Measurements from ENCODE around the gene CCR5. TPM values are rescaled to one million over a fixed set of nuclear protein-coding genes. Genes with fewer than 3 reads are reported as not detected.
A peak's percentile ranks its signal among the peaks of the same experiment; 100 is the strongest.

Gene CCR5
- total and polyA plus RNA-seq, 9 of the 15 experiments (the other 6 are each of a cell fraction or from before 2014, with no cell fraction given) = not detected

DNA sequence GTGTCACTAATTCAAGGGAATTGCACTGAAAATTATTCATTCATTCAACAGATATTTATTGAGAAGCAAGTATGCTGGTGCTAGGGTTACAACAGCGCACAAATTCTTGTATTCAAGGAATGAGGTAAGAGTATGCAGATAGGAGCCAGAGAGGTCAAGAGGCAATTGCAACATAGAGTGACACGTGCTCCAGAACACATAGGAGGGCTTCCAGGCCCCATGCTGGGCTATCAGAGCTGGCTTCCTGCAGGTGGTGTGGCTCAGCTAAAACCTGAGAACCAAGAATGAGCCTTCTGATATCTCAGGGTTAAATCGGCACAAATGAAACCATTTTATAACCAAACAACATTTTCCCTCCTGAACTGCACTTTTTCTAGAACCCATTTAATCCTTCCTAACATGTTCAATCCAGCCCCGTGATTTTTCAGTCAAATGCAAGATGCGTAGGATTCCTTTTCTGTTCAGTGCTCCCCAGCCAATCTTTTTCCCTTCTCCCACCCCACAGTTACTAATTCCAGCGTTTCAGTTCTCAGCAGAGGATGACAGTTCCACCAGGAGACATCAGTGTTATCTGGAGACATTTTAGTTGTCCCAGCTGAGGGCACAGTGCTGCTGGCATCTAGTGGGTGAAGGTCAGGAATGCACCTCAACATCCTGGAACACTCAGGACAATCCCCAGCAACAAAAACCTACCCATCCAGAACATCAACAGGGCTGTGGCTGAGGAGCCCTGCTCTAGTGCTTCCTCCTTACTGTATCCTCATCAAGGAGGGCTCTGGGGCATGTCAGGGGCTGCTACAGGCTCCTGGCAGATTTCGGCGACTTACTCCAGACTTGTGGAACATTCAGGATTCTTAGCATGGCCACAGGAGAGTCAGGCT is 23.0 kb downstream of the CCR5 start (continued):
- 0 out of 2 replicates have a peak, but pooled peaks have one; percentile 11 for TF ChIP-seq EP300 (IDR thresholded peaks at IDR 0.05; ENCODE audit: low read length)
- TF ChIP-seq GATA2 (CRISPR knock-in tag; IDR thresholded peaks at IDR 0.05) = no peak
- TF ChIP-seq RAD51 (IDR thresholded peaks at IDR 0.05; ENCODE audit: borderline replicate concordance, low read depth) = peak; percentile 55; the same call in 1 of the 2 replicates
- TF ChIP-seq HDAC1 (IDR thresholded peaks at IDR 0.05) = peak in 1 of 2 experiments; percentile 23; a peak in 1 of 4 replicates
- TF ChIP-seq, protein P1, sequence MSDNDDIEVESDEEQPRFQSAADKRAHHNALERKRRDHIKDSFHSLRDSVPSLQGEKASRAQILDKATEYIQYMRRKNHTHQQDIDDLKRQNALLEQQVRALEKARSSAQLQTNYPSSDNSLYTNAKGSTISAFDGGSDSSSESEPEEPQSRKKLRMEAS (CRISPR knock-in tag; IDR thresholded peaks at IDR 0.05) = peak; percentile 66
- TF ChIP-seq, protein P2, sequence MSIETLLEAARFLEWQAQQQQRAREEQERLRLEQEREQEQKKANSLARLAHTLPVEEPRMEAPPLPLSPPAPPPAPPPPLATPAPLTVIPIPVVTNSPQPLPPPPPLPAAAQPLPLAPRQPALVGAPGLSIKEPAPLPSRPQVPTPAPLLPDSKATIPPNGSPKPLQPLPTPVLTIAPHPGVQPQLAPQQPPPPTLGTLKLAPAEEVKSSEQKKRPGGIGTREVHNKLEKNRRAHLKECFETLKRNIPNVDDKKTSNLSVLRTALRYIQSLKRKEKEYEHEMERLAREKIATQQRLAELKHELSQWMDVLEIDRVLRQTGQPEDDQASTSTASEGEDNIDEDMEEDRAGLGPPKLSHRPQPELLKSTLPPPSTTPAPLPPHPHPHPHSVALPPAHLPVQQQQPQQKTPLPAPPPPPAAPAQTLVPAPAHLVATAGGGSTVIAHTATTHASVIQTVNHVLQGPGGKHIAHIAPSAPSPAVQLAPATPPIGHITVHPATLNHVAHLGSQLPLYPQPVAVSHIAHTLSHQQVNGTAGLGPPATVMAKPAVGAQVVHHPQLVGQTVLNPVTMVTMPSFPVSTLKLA (conservative IDR thresholded peaks at IDR 0.05) = peak; percentile 63 to 71; a peak in 3 of 4 replicates
- TF ChIP-seq, protein P3, sequence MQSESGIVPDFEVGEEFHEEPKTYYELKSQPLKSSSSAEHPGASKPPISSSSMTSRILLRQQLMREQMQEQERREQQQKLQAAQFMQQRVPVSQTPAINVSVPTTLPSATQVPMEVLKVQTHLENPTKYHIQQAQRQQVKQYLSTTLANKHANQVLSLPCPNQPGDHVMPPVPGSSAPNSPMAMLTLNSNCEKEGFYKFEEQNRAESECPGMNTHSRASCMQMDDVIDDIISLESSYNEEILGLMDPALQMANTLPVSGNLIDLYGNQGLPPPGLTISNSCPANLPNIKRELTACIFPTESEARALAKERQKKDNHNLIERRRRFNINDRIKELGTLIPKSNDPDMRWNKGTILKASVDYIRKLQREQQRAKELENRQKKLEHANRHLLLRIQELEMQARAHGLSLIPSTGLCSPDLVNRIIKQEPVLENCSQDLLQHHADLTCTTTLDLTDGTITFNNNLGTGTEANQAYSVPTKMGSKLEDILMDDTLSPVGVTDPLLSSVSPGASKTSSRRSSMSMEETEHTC (IDR thresholded peaks at IDR 0.05) = peak; percentile 52; the same call in 1 of the 2 replicates
- TF ChIP-seq GTF2E2 (tag; IDR thresholded peaks at IDR 0.05) = no peak
- TF ChIP-seq ZNF24 (IDR thresholded peaks at IDR 0.05) = peak; percentile 53; the same call in 1 of the 2 replicates
- 0 out of 2 replicates have a peak, but pooled peaks have one; percentile 31 for TF ChIP-seq JUN (IDR thresholded peaks at IDR 0.05; ENCODE audit: borderline replicate concordance, low read depth, low read length)
- TF ChIP-seq JUN (CRISPR knock-in tag; IDR thresholded peaks at IDR 0.05; ENCODE audit: borderline replicate concordance) = no peak
- 0 out of 2 replicates have a peak, but pooled peaks have one; percentile 45 for TF ChIP-seq DPF2 (IDR thresholded peaks at IDR 0.05)
- 0 out of 2 replicates have a peak, but pooled peaks have one; percentile 22 for TF ChIP-seq TOE1 (IDR thresholded peaks at IDR 0.05; ENCODE audit: borderline replicate concordance)
- no peak for TF ChIP-seq TOE1 (CRISPR knock-in tag; IDR thresholded peaks at IDR 0.05; ENCODE audit: borderline replicate concordance, low read depth)
- peak in 1 of 2 experiments; percentile 30; a peak in 1 of 4 replicates for TF ChIP-seq RCOR1 (IDR thresholded peaks at IDR 0.05; ENCODE audit: borderline replicate concordance in 1 of 2, low read depth in 2 of 2, low read length in 2 of 2)
- peak; percentile 23 to 42; a peak in 1 of 4 replicates for TF ChIP-seq FOXK2 (conservative IDR thresholded peaks at IDR 0.05 in 1 of 2, IDR thresholded peaks at IDR 0.05 in 1 of 2; ENCODE audit: low read depth in 2 of 2)
- no peak for TF ChIP-seq ZNF133 (CRISPR knock-in tag; IDR thresholded peaks at IDR 0.05)
- TF ChIP-seq NR2C2 (CRISPR knock-in tag; IDR thresholded peaks at IDR 0.05) = no peak
- TF ChIP-seq NR2C2 (tag; IDR thresholded peaks at IDR 0.05) = peak; percentile 88
- TF ChIP-seq BACH1 (tag; IDR thresholded peaks at IDR 0.05) = no peak
- TF ChIP-seq ELF2 (CRISPR knock-in tag; IDR thresholded peaks at IDR 0.05) = no peak
- TF ChIP-seq HDGF (IDR thresholded peaks at IDR 0.05) = no peak

Data from K562 (cell line).